ENCODE results near the gene CDC37L1.
"Not testable (repeated sequence)": the region's sequence is repeated elsewhere in the genome, so short reads cannot be mapped to it uniquely, and the experiment has no call there.

Gene CDC37L1

DNA sequence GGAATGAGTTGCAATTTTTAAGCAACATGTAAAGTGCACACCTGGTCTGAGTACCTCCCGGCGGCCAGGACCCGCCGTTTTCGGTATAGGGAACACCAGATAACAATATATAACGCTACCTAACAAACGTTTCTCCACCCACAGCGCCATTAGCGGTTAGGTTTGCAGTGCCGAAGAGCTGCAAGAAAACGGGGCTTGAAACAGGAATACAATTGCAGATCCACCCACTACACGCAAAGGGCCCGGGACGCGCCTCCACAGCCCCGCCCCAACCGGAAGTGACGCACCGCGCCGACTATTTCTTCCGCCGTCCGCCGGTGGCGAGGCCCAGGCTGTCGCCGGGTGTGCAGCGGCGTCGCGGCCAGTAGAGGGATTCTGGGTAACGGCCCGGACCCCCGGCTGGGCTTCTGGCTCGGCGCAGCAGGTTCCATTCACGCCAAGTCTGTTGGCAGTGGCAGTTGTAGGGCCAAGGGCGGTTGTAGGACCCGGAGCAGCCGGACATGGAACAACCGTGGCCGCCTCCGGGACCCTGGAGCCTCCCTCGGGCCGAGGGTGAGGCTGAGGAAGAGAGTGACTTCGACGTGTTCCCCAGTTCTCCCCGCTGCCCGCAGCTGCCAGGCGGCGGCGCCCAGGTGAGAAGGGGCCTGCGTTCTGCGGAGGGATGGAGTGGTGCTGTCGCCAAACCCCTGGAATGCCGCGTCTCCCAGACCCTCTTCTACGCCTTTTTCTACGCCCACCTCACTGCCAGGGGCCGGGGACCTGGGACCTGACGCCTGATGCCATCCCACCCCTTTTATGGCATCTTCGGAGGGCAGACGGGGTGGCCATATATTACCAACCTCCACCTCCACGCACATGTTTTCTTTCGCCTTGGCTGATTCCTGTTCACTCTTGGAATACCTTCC is at the start of gene CDC37L1:
TSS of gene CDC37L1 (plus strand) at position 302 of the 905 bp plus-strand sequence. CDS start at position 501, 199 bp downstream.
- peak; percentile 80 for DNase-seq (ENCODE audit: low read depth)

DNA sequence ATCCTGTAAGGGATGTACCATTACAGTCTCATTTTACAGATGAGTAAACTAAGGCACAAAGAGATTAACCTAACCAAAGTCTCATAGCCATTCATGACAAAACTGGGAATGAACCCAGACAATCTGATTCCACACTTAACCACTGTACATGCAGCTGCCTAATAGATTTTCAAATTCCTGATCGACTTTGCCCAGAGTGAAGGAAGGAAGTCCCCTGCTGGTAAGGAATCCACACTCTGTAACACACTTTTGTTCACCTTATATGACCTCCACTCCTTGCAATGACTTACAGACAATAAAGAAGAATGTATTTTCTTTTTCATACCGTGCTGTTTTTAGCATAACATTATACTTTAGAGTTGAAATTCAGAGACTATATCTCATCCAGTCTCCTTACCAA is 48.5 kb upstream of the CDC37L1 start:
- DNase-seq (ENCODE audit: low read depth): no peak

DNA sequence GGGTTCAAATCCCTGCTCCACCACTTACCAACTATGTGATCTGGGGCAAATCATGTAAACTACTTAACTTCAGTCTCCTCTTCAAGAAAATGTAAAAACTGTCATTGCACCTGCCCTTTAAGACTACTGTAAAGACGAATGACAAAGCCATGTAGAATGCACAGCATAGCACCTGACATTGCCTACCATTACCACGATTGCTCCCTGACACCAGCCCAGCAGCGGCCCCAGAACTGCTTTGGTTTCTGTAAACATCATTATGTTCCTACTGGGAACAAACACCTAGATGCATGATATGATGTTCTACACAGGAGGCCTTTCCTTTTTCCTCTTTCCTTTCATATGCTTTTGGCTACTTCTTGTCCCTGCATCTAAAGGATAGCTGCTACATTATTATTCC is 40.4 kb upstream of the CDC37L1 start:
- no peak for DNase-seq (ENCODE audit: low read depth)

DNA sequence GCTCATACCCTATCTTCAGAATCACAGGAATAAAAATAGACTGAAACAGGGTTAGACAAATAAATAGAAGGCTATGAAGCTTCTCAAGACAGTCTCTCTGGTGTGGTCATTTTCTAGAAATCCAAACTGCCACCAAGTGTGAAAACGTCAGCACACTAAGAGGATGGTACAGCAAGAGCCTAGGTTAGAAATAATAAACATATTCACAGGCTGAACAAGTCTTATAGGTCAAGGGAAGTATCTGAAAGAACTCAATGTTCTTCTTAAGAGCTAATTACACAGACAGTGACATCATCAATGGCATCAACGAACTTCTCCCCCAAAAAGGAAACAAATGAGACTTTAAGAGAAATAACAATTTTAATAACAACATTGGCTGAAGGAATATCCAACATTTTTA is 39.9 kb upstream of the CDC37L1 start:
- DNase-seq (ENCODE audit: low read depth): no peak

DNA sequence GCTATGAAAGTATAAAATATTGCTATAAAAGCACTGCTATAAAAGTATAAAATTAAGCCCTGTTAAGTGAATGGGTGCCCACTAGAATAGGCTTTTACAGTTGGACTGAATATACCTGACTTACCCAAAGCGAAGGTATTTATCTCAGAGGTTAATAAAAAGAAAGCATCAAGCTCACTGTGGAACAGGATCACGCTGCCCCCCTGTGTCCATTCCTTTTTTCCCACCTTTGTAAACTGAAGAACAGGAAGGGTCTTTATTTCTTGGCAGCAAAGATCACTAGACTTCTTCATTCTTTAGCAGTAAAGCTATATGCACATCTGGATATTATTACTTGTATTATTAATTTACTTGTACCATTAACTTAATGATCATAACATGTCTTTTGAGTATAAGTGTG is 39.3 kb upstream of the CDC37L1 start:
- no peak for DNase-seq (ENCODE audit: low read depth)

DNA sequence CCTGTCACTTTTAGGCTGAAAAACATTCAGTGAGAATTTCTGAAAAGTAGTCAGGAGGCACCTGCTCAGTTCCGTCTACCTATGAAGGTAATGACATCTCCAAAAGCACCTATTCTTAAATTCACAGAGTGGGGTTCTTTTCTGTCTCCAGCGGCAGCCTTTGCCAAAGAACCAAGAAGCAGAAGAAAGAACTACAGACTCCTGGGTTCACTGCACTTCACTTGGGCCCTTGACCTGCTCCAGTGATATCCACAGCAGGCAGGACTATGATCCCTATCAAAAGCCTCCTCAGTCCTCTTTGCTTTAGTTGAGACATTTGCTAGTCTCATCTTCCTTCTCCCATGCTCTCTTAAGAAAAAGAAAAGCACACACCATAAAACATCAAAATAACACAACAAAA is 37.0 kb upstream of the CDC37L1 start:
- DNase-seq (ENCODE audit: low read depth): no peak

DNA sequence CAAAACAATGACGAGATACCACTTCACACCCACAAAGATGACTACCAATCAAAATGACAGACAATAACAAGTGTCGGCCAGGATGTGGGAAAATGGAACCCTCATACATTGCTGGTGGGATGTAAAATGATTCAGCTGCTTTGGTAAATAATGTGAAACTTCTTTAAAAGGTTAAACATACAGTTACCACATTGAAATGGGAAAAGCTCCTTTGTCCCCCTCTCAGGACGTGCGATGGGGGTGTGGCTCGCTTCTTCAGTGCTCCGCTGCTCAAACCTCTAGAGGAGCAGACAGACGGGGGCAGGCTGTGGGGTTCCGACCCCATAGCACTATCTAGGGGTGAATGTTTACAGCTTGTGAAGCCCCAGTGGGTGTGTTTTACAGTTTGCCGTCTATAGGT is 25.3 kb upstream of the CDC37L1 start:
- no peak for DNase-seq (ENCODE audit: low read depth)

DNA sequence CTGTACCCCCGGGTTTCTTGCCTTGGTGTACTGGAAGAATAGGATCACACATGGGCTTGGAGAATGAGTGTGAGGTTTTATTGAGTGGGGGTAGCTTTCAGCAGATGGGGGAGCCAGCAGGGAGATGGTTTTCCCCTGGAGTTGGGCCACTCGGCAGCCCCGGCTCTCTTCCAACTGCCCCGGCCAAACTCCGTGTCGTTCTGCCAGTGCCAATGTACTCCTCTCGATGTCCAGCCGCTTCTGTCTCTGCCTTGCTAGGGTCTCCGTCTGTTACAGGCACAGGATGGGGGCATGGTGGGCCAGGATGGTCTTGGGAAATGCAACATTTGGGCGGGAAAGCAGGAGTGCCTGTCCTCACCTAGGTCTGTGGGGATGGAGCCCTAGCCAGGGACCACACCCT is 24.8 kb upstream of the CDC37L1 start:
- no peak for DNase-seq (ENCODE audit: low read depth)

DNA sequence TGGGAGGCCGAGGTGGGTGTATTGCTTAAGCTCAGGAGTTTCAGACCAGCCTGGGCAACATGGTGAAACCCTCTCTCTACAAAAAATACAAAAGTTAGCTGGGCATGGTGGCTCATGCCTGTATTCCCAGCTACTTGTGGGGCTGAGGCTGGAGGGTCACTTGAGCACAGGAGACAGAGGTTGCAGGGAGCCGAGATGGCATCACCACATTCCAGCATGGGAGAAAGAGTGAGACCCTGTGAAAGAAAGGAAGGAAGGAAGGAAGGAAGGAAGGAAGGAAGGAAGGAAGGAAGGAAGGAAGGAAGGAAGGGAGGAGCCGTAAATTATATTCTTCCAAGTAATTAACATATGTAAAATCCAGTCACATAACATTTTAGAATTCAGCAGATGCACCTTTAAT is 23.2 kb upstream of the CDC37L1 start:
- DNase-seq (ENCODE audit: low read depth): not testable (repeated sequence)

DNA sequence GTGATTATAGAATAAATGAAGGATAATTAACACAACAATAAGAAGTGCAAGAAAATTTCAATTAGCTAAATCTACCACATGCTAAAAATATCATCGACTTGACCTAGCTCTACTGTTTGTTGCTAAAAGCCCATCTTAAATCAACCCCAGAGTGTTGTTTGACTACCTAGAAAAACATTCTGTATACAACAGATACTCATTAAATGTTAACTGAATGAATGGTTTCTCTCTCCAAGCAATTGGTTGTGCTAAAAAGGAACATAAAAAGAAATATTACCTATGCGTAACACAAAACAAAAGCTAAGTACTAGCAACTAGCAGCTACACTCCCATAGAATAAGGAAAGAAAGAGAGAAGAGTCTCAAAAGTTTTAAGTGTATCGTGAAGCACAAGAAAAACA is 22.7 kb upstream of the CDC37L1 start:
- no peak for DNase-seq (ENCODE audit: low read depth)

DNA sequence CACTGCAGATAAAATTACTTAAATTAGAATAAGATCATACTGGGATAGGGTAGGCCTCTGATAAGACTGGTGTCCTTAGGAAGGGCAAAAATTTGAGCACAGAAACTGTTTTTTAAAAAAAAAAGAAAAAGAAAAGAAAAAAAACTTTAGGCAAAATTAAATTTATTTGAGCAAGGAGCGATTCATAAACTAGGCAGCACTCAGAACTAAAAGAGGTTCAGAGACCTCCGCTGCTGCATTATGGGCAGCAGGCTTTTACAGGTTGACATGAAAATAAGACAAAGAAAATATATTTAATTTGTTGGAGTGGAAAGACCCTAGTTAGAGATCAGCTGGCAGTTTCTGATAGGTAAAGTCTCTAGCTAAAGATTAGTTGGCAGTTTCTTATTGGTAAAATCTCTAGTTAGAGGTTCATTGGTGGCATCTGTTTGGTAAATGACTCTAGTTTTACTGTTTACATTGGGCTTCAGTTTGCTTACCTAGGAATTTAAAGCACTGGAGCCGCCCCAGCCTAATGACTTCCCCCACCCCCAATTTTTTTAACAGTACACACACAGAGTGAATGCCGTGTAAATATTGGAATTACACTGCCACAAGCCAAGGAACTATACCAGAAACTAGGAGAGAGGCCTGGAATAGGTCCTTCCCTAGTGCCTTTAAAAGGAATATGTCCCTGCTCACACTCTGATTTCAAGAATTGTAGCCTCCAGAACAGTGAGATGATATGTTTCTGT is 21.8 kb upstream of the CDC37L1 start:
- DNase-seq (ENCODE audit: low read depth): no peak

DNA sequence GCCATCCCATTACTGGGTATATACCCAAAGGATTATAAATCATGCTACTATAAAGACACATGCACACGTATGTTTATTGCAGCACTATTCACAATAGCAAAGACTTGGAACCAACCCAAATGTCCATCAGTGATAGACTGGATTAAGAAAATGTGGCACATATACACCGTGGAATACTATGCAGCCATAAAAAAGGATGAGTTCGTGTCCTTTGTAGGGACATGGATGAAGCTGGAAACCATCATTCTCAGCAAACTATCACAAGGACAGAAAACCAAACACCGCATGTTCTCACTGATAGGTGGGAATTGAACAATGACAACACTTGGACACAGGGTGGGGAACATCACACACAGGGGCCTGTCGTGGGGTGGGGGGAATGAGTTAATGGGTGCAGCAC is 18.7 kb upstream of the CDC37L1 start:
- not testable (repeated sequence) for DNase-seq (ENCODE audit: low read depth)

DNA sequence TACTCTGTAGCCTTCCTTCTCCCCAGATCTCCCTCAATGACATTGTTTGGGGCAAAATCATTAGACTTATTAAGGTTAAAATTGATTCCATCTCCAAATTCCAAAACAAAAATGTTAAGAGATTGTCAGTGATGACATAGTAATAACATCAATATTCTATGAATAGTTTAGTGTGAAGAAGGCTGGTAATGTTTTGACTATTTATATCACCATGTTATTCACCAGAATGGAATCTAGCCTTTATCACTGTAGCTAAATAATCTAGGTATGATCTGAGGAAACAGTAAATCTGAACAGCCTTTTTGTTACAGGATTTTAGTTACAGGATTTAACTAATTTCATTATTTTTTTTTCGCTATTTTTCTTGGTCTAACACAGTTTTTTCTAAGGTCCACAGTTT is 18.2 kb upstream of the CDC37L1 start:
- no peak for DNase-seq (ENCODE audit: low read depth)

DNA sequence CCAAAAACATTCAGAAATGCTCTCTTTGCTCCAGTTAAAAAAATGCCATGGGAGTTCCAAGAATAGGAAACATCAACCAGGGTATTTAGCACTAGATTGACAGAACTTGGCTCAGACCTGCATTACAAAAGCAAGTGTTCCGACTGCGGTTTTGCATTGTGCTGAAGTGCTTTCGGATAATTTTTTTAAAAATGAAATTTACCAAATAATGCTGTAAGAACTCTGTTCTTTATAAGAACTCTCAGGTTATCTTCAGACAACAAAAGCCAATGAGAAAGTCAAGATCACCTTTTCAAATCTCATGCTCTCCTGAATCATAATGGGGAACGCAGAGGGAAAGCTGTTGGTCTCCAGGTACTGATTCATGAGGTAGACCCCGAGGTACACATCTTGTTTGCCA is 17.8 kb upstream of the CDC37L1 start:
- no peak for DNase-seq (ENCODE audit: low read depth)

DNA sequence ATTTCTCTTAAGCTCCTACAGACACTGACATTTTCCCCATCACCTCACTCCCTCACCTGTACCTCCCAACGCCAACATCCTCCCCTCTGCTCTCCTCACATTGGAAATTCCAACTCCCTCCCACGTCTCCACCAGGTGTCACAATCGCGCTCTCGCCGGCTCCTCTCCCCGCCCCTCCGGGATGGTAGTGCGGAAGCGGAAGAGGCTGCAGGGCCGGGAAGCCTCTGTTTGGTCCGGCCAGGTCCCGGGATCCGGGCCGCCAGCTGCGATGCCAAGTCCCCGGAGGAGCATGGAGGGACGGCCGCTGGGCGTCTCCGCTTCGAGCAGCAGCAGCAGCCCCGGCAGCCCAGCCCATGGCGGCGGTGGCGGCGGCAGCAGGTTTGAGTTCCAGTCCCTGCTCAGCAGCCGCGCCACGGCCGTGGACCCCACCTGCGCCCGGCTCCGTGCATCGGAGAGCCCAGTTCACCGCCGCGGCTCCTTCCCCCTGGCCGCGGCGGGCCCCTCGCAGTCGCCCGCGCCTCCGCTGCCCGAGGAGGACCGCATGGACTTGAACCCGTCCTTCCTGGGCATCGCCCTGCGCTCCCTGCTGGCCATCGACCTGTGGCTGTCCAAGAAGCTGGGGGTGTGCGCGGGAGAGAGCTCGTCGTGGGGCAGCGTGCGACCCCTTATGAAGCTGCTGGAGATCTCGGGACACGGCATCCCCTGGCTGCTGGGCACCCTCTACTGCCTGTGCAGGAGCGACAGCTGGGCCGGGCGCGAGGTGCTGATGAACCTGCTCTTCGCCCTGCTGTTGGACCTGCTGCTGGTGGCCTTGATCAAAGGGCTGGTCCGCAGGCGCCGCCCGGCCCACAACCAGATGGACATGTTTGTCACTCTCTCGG is 17.0 kb upstream of the CDC37L1 start, which contains the start of gene PLPP6:
TSS of gene PLPP6 (plus strand) at position 187 of the 881 bp plus-strand sequence. CDS start at position 269, 82 bp downstream.
- DNase-seq (ENCODE audit: low read depth): no peak

DNA sequence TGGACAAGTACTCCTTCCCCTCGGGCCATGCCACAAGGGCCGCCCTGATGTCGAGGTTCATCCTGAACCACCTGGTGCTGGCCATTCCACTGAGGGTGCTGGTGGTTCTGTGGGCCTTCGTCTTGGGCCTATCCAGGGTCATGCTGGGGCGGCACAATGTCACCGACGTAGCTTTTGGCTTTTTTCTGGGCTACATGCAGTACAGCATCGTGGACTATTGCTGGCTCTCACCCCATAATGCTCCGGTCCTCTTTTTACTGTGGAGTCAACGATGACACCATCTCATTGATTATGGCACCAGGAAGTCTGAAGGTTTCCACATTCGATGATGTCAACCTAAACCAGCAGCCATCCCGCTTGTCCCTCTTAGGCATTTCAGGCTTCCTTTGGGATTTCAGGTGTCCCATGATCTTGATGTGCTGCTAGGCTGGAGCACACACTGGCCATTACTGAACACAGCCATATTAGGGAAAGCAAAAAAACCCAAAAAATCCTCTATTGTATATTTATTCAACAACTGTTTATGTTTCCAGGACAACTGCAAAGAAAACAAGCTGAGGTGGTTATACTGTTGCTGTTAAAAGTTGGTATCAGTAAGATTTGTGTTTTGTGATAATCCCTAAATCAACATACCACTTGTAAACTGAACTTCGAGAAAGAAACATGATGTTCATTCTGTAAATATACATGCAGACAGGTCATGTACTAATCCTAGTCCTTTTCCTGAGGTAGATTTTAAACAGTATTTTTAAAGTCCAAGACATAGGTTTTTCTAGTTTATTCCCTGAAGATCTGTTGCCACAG is 16.2 kb upstream of the CDC37L1 start:
- no peak for DNase-seq (ENCODE audit: low read depth)

DNA sequence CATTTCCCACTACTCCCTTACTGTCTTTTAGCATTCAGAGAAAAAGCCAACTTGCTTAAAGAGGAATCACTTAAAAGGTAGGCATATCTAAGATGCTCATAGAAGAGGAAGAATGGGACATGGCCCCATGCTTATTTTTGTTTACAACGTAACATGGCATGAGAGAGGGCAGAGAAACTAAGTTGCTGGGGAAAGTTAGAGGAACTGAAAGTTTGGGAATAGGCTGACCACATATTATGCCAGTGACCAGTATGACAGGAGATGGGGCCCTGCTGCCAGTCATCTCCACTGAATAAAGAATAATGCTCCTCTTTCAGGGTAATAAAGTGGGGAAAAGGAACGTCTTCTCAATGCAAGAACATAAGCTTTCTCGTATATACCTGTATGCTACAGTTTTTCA is 15.4 kb upstream of the CDC37L1 start:
- no peak for DNase-seq (ENCODE audit: low read depth)

DNA sequence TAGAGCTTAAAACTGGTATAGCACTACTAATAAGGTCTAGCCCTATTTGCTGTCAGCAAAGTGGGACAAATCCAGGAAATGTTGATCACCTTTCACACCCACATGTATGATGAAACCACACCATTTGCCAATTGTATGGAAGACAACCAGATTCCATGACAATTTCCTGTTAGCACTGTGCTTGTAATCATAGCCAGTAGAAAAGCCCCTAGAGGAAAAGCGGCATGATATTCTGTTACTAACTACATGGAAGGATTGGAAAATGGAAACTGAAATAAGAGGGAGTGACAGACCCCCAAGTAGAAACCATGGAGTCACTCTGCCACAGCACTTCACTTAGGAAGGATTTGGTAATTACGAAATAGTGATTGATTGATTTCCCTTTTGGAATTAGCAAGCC is 14.0 kb upstream of the CDC37L1 start:
- DNase-seq (ENCODE audit: low read depth): no peak

DNA sequence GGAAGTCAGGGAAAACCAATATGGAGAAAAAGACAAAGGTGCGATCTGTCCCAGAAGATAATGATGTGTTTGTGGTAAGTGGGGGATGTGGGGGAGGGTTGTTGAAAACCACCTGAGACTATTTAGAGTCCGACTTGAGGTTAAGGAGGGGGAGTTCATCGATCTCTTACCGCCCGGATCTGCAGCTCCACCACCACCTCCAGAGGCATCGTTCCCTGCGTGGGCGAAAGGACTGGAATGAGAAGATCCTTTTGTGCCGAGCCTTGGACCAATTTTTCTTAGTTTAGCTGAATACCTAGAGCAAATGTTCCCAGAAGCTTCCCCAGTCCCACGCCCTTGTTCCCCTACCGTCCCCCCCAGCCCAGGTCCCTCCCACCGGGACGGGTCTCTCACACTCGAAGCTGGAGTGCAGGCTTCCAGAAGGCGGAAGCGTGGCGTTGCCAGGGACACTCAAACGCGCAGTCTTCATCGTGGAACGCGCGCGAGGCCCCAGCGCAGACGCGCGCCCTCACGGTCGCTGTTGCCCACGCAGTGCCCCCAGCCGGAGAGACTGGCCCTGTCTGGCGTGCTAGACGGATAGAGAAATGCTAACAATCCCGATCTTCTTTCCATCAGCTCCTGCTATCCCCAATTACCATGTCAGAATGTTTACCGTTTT is 13.2 kb upstream of the CDC37L1 start, which contains the start of gene SPATA6L:
TSS of gene SPATA6L (minus strand) at position 439 of the 658 bp plus-strand sequence. CDS start at position 209, 230 bp downstream.
- DNase-seq (ENCODE audit: low read depth): no peak

DNA sequence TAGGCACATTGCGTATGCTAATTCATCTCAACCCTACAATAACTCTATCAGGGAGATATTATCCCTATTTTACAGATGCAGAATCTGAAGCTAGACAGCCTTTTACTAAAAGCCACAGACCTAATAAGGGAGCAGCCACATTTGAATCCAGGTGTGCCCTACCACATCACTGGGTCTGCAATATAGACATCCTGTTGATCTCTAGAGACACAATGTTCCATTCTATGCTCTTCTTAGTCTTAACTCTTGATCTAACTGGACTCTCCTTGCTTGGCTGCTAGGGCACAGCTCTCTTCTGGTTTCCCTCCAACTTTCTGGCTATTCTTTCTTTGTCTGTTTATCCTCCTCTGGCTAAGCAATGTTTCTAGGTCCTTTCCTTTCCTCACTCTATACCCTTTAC is 11.7 kb upstream of the CDC37L1 start:
- DNase-seq (ENCODE audit: low read depth): no peak

DNA sequence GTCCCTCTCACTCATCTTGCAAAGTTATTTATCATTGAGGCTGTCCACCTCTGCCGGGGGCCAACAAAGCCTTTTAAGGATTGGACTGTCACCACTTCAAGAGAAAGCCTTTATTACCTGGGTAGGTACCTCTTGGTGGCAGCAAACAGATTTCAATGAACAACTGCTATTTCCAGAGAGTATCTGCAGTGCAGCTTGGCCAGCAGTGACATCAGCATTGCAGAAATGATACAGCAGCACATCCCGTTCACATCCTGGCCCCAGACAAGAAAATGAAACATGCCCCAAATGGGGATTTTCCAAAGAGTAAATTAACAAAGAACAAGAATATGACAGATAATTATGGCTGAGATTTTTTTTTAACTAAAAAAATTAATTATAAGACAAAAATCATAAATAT is 10.8 kb upstream of the CDC37L1 start:
- DNase-seq (ENCODE audit: low read depth): no peak

All from non-pigmented ciliary epithelial cell (primary cell).